Central memory CD8-positive, alpha-beta T cell (primary cell): ENCODE data around the gene DLG3.
"Not testable (repeated sequence)": the region's sequence is repeated elsewhere in the genome, so short reads cannot be mapped to it uniquely, and the experiment has no call there.

Experiments used
- ATAC-seq: fragments of 150-1000 bp; cut with Tn5 transposase; replicated peaks from 2 replicates; pipeline ENCODE4 v1.10.0; 2022; ENCODE audit warnings: mild to moderate bottlenecking, moderate FRiP score, moderate number of reproducible peaks; ENCODE audit not compliant: poor library complexity, severe bottlenecking; ENCODE audit errors: extremely low read depth
- DNase-seq, 2 donors: peaks; one replicate each; pipeline ENCODE4 v3.0.0; 2021; ENCODE audit warnings: low spot score in 2 of 2
- H3K27ac Mint-ChIP-seq: one replicate; pipeline ENCODE4 v1.8.0; 2022; ENCODE audit warnings: low read depth, mild to moderate bottlenecking, moderate library complexity, mixed read lengths
- H3K27me3 Mint-ChIP-seq: one replicate; pipeline ENCODE4 v1.8.0; 2022; ENCODE audit warnings: mixed read lengths
- H3K36me3 Mint-ChIP-seq: one replicate; pipeline ENCODE4 v1.8.0; 2022; ENCODE audit warnings: mild to moderate bottlenecking, moderate library complexity, mixed read lengths; ENCODE audit not compliant: insufficient read depth
- H3K4me1 Mint-ChIP-seq: one replicate; pipeline ENCODE4 v1.8.0; 2022; ENCODE audit warnings: mixed read lengths
- H3K4me3 Mint-ChIP-seq: one replicate; pipeline ENCODE4 v1.8.0; 2022; ENCODE audit warnings: mild to moderate bottlenecking, moderate library complexity, mixed read lengths
- H3K9me3 Mint-ChIP-seq: one replicate; pipeline ENCODE4 v1.8.0; 2022; ENCODE audit warnings: mixed read lengths

DLG3 gene

GRCh38 chrX:70485466-70485865, 40.8 kb downstream of the DLG3 start:
- Mint-ChIP-seq H3K36me3 (peaks cover 16% of the 10 kb centered on the region), H3K27ac (no peak overlapping the region), H3K4me1 (peaks cover 10% of the 10 kb centered on the region), H3K27me3 (no peaks in the 10 kb centered on the region), H3K4me3 (no peak overlapping the region), H3K9me3 (no peaks in the 10 kb centered on the region)
- no peak for ATAC-seq
- DNase-seq, result no peak

GRCh38 chrX:70488856-70489255, 44.2 kb downstream of the DLG3 start:
- no peak for DNase-seq
- Mint-ChIP-seq H3K4me1 (peaks cover 6% of the 10 kb centered on the region), H3K27me3 (no peaks in the 10 kb centered on the region), H3K36me3 (peaks cover 28% of the 10 kb centered on the region), H3K4me3 (no peak overlapping the region), H3K9me3 (no peaks in the 10 kb centered on the region), H3K27ac (no peak overlapping the region)
- no peak for ATAC-seq

- no peak for ATAC-seq
- peaks cover 6% of the 10 kb centered on the region for H3K4me1 Mint-ChIP-seq
- no peaks in the 10 kb centered on the region for H3K9me3 Mint-ChIP-seq
- peaks cover 29% of the 10 kb centered on the region for H3K36me3 Mint-ChIP-seq
- no peaks in the 10 kb centered on the region for H3K27me3 Mint-ChIP-seq
- H3K27ac Mint-ChIP-seq, result no peak overlapping the region
- DNase-seq, result no peak
- no peak overlapping the region for H3K4me3 Mint-ChIP-seq
Observed at GRCh38 chrX:70494441-70494840, 49.8 kb downstream of the DLG3 start.

GRCh38 chrX:70496491-70496890, 51.9 kb downstream of the DLG3 start:
- Mint-ChIP-seq H3K9me3 (no peaks in the 10 kb centered on the region), H3K27ac (no peak overlapping the region), H3K36me3 (peaks cover 30% of the 10 kb centered on the region), H3K4me3 (no peak overlapping the region), H3K4me1 (no peaks in the 10 kb centered on the region), H3K27me3 (no peaks in the 10 kb centered on the region)
- DNase-seq, result no peak
- ATAC-seq, result no peak

GRCh38 chrX:70497026-70497425, 52.4 kb downstream of the DLG3 start:
- Mint-ChIP-seq H3K27me3 (no peaks in the 10 kb centered on the region), H3K4me1 (no peaks in the 10 kb centered on the region), H3K27ac (no peak overlapping the region), H3K9me3 (no peaks in the 10 kb centered on the region), H3K4me3 (no peak overlapping the region), H3K36me3 (peaks cover 29% of the 10 kb centered on the region)
- ATAC-seq, result no peak
- no peak for DNase-seq

- DNase-seq, result no peak
- no peak for ATAC-seq
- Mint-ChIP-seq H3K27me3 (no peaks in the 10 kb centered on the region), H3K4me3 (no peak overlapping the region), H3K4me1 (no peaks in the 10 kb centered on the region), H3K36me3 (peaks cover 24% of the 10 kb centered on the region), H3K9me3 (no peaks in the 10 kb centered on the region), H3K27ac (no peak overlapping the region)
Observed at GRCh38 chrX:70498129-70498528, 53.5 kb downstream of the DLG3 start.

GRCh38 chrX:70500826-70501225, 56.2 kb downstream of the DLG3 start:
- peaks cover 4% of the 10 kb centered on the region for H3K4me1 Mint-ChIP-seq
- H3K9me3 Mint-ChIP-seq, result no peaks in the 10 kb centered on the region
- DNase-seq (no peak), ATAC-seq (no peak)
- H3K27me3 Mint-ChIP-seq, result no peaks in the 10 kb centered on the region
- peaks cover 13% of the 10 kb centered on the region for H3K36me3 Mint-ChIP-seq
- no peak overlapping the region for H3K27ac Mint-ChIP-seq
- no peak overlapping the region for H3K4me3 Mint-ChIP-seq

- Mint-ChIP-seq H3K27ac (peak overlapping the region; percentile 16), H3K9me3 (no peaks in the 10 kb centered on the region), H3K27me3 (no peaks in the 10 kb centered on the region)
Observed at GRCh38 chrX:70504772-70505450, 60.3 kb downstream of the DLG3 start.

GRCh38 chrX:70505451-70505841, 60.8 kb downstream of the DLG3 start:
- Mint-ChIP-seq H3K4me1 (peaks cover 4% of the 10 kb centered on the region), H3K4me3 (no peak overlapping the region), H3K27ac (no peak overlapping the region), H3K27me3 (no peaks in the 10 kb centered on the region), H3K9me3 (no peaks in the 10 kb centered on the region), H3K36me3 (peaks cover 7% of the 10 kb centered on the region)
- DNase-seq, result no peak
- no peak for ATAC-seq

More at GRCh38 chrX:70504772-70505450, 60.3 kb downstream of the DLG3 start:
- Mint-ChIP-seq H3K36me3 (peaks cover 7% of the 10 kb centered on the region), H3K4me3 (no peak overlapping the region), H3K4me1 (peaks cover 4% of the 10 kb centered on the region)
- DNase-seq (no peak), ATAC-seq (no peak)

- H3K36me3 Mint-ChIP-seq, result no peaks in the 10 kb centered on the region
- H3K4me3 Mint-ChIP-seq, result no peak overlapping the region
- H3K9me3 Mint-ChIP-seq, result no peaks in the 10 kb centered on the region
- H3K4me1 Mint-ChIP-seq, result peaks cover 4% of the 10 kb centered on the region
- H3K27ac Mint-ChIP-seq, result no peak overlapping the region
- H3K27me3 Mint-ChIP-seq, result no peaks in the 10 kb centered on the region
- ATAC-seq, result no peak
- no peak for DNase-seq
Observed at GRCh38 chrX:70508296-70508911, 63.8 kb downstream of the DLG3 start.

- DNase-seq (no peak), ATAC-seq (no peak)
- Mint-ChIP-seq H3K36me3 (no peaks in the 10 kb centered on the region), H3K27ac (no peak overlapping the region), H3K4me3 (no peak overlapping the region), H3K9me3 (no peaks in the 10 kb centered on the region), H3K27me3 (no peaks in the 10 kb centered on the region), H3K4me1 (peaks cover 4% of the 10 kb centered on the region)
Observed at GRCh38 chrX:70509078-70509477, 64.4 kb downstream of the DLG3 start.

GRCh38 chrX:70515270-70515669, 70.6 kb downstream of the DLG3 start:
- not testable (repeated sequence) for H3K36me3 Mint-ChIP-seq, H3K9me3 Mint-ChIP-seq, H3K4me3 Mint-ChIP-seq, H3K4me1 Mint-ChIP-seq, ATAC-seq, H3K27ac Mint-ChIP-seq, DNase-seq
- peaks cover 22% of the 10 kb centered on the region for H3K27me3 Mint-ChIP-seq

GRCh38 chrX:70515692-70516091, 71.1 kb downstream of the DLG3 start:
- not testable (repeated sequence) for ATAC-seq, H3K4me1 Mint-ChIP-seq, H3K9me3 Mint-ChIP-seq, H3K27ac Mint-ChIP-seq, H3K36me3 Mint-ChIP-seq, H3K4me3 Mint-ChIP-seq, DNase-seq
- peaks cover 23% of the 10 kb centered on the region for H3K27me3 Mint-ChIP-seq
